Vagina (tissue), 2 donors: ENCODE data around the gene LRRC10B. TPM values are rescaled to one million over a fixed set of nuclear protein-coding genes. Genes with fewer than 3 reads are reported as not detected.

Source experiments
- DNase-seq, 2 donors: peaks; one replicate each; pipeline ENCODE4 v3.0.0-alpha.2; 2017; ENCODE audit errors: extremely low spot score in 2 of 2
- H3K27ac ChIP-seq: fragments of 200-600 bp; sonication (generic); one replicate; pipeline ENCODE4 v1.5.1; 2019
- H3K27me3 ChIP-seq: fragments of 200-600 bp; sonication (generic); one replicate; pipeline ENCODE4 v1.5.1; 2019
- H3K36me3 ChIP-seq, 2 donors: fragments of 200-600 bp; sonication (generic); one replicate each; pipeline ENCODE4 v1.5.1; 2017 to 2019
- H3K4me1 ChIP-seq: fragments of 200-600 bp; sonication (generic); one replicate; pipeline ENCODE4 v1.5.1; 2019
- H3K4me3 ChIP-seq, 2 donors: fragments of 200-600 bp; sonication (generic); 1 replicate in 1 of 2; 2 replicates in 1 of 2; pipeline ENCODE4 v1.5.1; 2016 to 2019
- H3K9me3 ChIP-seq: fragments of 200-600 bp; sonication (generic); one replicate; pipeline ENCODE4 v1.5.1; 2019
- POLR2A ChIP-seq, 2 donors: fragments of 450-650 bp; IDR thresholded peaks; one replicate each; pipeline ENCODE4 v1.6.1; 2017; ENCODE audit warnings: antibody characterized with exemption in 2 of 2, mild to moderate bottlenecking in 2 of 2, moderate library complexity in 2 of 2
- POLR2AphosphoS5 ChIP-seq, 2 donors: sonication (generic); formaldehyde crosslinking; IDR thresholded peaks; one replicate each; pipeline ENCODE4 v1.9.0; 2017; ENCODE audit warnings: antibody characterized with exemption in 2 of 2, mild to moderate bottlenecking in 2 of 2, low read depth in 1 of 2; ENCODE audit not compliant: insufficient read depth in 1 of 2
- intact Hi-C: fragments of 100-400 bp; cut with DNase I; formaldehyde crosslinking; loops from one replicate; pipeline ENCODE4 v1.15.1; 2023
- total RNA-seq: library from RNA; depleted of rRNA; stranded (reverse); fragments of >200 nt; gene quantifications from one replicate; pipeline ENCODE4 v1.2.3, GENCODE V29; 2016
- TF ChIP-seq, protein P1 (sequence below), 3 experiments: fragments of 450-650 bp in 2 of 3; fragments of 200-600 bp in 1 of 3; sonication (generic) in 1 of 3; IDR thresholded peaks; one replicate each; pipeline ENCODE4 v1.5.1; 2017 to 2019; ENCODE audit warnings: antibody characterized with exemption in 3 of 3, mild to moderate bottlenecking in 2 of 3, moderate library complexity in 2 of 3

LRRC10B gene
- total RNA-seq, 1 donor from 2014 or later = 0.74 TPM

GRCh38 chr11:61533401-61533800, 24.9 kb downstream of the LRRC10B start:
- H3K9me3 ChIP-seq = no peaks in the 10 kb centered on the region
- no peaks in the 10 kb centered on the region for H3K27me3 ChIP-seq
- no peak overlapping the region for H3K4me3 ChIP-seq
- no peak overlapping the region for H3K27ac ChIP-seq
- TF ChIP-seq POLR2AphosphoS5 (IDR thresholded peaks at IDR 0.05; ENCODE audit: insufficient read depth in 1 of 2, low read depth in 1 of 2) (no peak), POLR2A (IDR thresholded peaks at IDR 0.05) (no peak)
- TF ChIP-seq, protein P1, sequence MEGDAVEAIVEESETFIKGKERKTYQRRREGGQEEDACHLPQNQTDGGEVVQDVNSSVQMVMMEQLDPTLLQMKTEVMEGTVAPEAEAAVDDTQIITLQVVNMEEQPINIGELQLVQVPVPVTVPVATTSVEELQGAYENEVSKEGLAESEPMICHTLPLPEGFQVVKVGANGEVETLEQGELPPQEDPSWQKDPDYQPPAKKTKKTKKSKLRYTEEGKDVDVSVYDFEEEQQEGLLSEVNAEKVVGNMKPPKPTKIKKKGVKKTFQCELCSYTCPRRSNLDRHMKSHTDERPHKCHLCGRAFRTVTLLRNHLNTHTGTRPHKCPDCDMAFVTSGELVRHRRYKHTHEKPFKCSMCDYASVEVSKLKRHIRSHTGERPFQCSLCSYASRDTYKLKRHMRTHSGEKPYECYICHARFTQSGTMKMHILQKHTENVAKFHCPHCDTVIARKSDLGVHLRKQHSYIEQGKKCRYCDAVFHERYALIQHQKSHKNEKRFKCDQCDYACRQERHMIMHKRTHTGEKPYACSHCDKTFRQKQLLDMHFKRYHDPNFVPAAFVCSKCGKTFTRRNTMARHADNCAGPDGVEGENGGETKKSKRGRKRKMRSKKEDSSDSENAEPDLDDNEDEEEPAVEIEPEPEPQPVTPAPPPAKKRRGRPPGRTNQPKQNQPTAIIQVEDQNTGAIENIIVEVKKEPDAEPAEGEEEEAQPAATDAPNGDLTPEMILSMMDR (IDR thresholded peaks at IDR 0.05) = no peak
- intact Hi-C loops = no loop called here
- DNase-seq = no peak
- no peaks in the 10 kb centered on the region for H3K36me3 ChIP-seq
- no peaks in the 10 kb centered on the region for H3K4me1 ChIP-seq

DNA sequence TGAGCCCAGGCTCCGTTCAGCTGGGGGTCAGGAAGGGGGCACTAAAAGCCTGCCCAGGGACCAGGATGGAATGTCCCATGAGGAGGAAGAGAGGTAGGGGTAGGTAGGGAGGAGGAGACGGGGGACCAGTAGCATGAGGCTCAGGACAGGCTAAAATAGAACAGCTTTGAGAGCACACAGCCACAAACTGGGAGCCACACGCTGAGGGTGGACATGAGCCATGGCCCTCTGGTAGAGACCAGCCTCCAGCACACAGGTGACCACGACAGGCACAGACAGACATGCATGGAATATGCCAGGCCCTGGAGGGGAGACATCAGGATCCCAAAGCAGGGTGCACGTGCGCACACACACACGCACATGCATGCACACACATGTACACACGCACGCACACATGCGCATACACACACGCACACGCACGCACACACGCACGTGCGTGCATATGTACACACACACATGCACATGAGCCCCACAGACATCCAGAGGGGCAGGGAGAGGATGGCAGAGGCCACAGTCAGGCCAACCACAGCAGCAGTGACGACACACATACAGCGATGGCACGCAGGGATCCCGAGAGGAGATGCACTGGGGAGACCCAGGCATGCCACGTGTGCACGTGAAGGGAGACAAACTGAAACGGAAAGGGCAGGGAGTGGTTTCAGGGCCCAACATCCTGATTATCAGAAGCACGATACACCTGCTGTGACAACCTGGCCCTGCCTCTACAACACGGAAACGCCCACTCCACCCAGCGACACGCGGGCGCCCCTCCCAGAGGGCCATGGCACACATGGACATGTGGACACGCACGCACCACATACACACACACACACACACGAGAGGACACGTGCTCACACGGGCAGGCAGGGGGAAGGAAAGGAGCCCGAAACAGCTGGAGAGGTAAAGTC, 25.7 kb downstream of the LRRC10B start:
- DNase-seq = no peak
- no peaks in the 10 kb centered on the region for H3K36me3 ChIP-seq
- intact Hi-C loops = no loop called here

GRCh38 chr11:61534933-61535839, 26.6 kb downstream of the LRRC10B start:
- no peak for DNase-seq
- H3K4me3 ChIP-seq = no peak overlapping the region
- H3K27me3 ChIP-seq = no peaks in the 10 kb centered on the region
- no peak overlapping the region for H3K27ac ChIP-seq
- no peaks in the 10 kb centered on the region for H3K9me3 ChIP-seq
- intact Hi-C loops = no loop called here
- H3K4me1 ChIP-seq = no peaks in the 10 kb centered on the region
- no peaks in the 10 kb centered on the region for H3K36me3 ChIP-seq
- TF ChIP-seq, protein P1 (IDR thresholded peaks at IDR 0.05) = no peak
- no peak for TF ChIP-seq POLR2AphosphoS5 (IDR thresholded peaks at IDR 0.05; ENCODE audit: insufficient read depth in 1 of 2, low read depth in 1 of 2)
- TF ChIP-seq POLR2A (IDR thresholded peaks at IDR 0.05) = no peak

More for the DNA sequence above, 25.7 kb downstream of the LRRC10B start:
- TF ChIP-seq POLR2AphosphoS5 (IDR thresholded peaks at IDR 0.05; ENCODE audit: insufficient read depth in 1 of 2, low read depth in 1 of 2) (no peak), POLR2A (IDR thresholded peaks at IDR 0.05) (no peak)
- TF ChIP-seq, protein P1 (IDR thresholded peaks at IDR 0.05) = no peak
- Histone ChIP-seq H3K27me3 (no peaks in the 10 kb centered on the region), H3K4me3 (no peak overlapping the region), H3K4me1 (no peaks in the 10 kb centered on the region), H3K27ac (no peak overlapping the region), H3K9me3 (no peaks in the 10 kb centered on the region)

DNA sequence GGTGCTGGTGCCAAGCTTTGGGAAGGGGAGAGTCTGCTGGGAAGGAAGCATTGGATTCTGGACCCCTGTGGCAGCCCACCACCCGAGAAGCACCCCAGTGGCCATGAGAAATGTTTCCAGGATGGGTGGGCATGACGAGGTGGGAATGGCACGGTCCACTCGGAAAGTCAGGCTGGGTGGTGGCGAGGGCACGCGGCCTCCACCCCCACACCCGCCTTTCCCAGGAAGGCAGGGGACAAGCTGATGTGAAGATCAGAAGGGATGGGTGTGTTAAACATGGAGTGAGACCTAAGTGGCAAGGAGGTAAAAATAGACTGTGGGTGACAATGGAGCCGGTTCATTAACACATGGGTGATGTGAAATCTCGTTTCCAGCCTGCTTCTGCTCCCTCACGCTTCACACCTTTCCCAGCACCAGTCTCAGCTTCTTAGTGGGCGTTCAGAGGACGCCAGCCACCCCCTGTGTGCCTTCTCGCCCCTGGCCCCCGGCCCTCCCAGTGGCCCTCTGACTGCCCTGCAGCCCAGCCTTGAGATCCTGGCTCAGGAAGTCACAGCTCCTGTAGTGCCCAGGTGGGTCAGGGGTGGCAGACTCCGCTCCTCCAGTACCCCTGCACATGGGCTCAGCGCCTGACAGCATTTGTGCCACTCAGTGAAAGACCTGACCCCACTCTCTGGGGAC, 27.6 kb downstream of the LRRC10B start:
- DNase-seq = no peak
- no peak overlapping the region for H3K27ac ChIP-seq
- TF ChIP-seq, protein P1 (IDR thresholded peaks at IDR 0.05) = no peak
- no peaks in the 10 kb centered on the region for H3K9me3 ChIP-seq
- intact Hi-C loops = no loop called here
- H3K4me1 ChIP-seq = no peaks in the 10 kb centered on the region
- no peak overlapping the region for H3K4me3 ChIP-seq
- H3K27me3 ChIP-seq = no peaks in the 10 kb centered on the region
- H3K36me3 ChIP-seq = no peaks in the 10 kb centered on the region
